T-cell (primary cell): ENCODE measurements around the gene MFNG. TPM values are rescaled to one million over a fixed set of nuclear protein-coding genes. Genes with fewer than 3 reads are reported as not detected.

ENCODE experiments used
- ATAC-seq, 4 experiments: fragments of 200-7000 bp in 3 of 4; fragments of 150-1000 bp in 1 of 4; cut with Tn5 transposase; replicated peaks in 1 of 4; 1 replicate in 3 of 4; 2 replicates in 1 of 4; pipeline ENCODE4 v1.10.0; 2021; ENCODE audit warnings: moderate library complexity in 3 of 4, mild to moderate bottlenecking in 2 of 4, moderate number of reproducible peaks in 1 of 4
- CTCF ChIA-PET, 2 donors: fragments of 300-600 bp; sonication (Branson Sonifier 250); formaldehyde crosslinking; loops; one replicate each; lab custom pipeline; 2022; ENCODE audit warnings: antibody characterized with exemption in 2 of 2; lab: Charles Lee
- POLR2A ChIA-PET, 2 donors: fragments of 300-600 bp; sonication (Branson Sonifier 250); formaldehyde crosslinking; loops; one replicate each; lab custom pipeline; 2022; ENCODE audit warnings: antibody characterized with exemption in 2 of 2; lab: Charles Lee
- DNase-seq, 35 experiments: peaks; one replicate each; pipeline versions ENCODE4 v3.0.0 to v3.0.0-alpha.2; 2013 to 2023
- H3K27ac ChIP-seq: one replicate; pipeline ENCODE4 v1.5.1; 2013; ENCODE audit warnings: low read length
- H3K27me3 ChIP-seq, 2 experiments: replicated peaks in 1 of 2; 1 replicate in 1 of 2; 2 replicates in 1 of 2; pipeline versions ENCODE4 v1.6.1 to v1.7.0; 2013; ENCODE audit warnings: low read length in 1 of 2, mixed read lengths in 1 of 2; ENCODE audit not compliant: control insufficient read depth in 2 of 2, insufficient read depth in 2 of 2; ENCODE audit errors: extremely low read depth in 1 of 2
- H3K36me3 ChIP-seq, 2 donors: 1 replicate in 1 of 2; 2 replicates in 1 of 2; pipeline versions ENCODE4 v1.6.1 to v1.7.0; 2013; ENCODE audit warnings: low read length in 1 of 2; ENCODE audit not compliant: control insufficient read depth in 2 of 2, insufficient read depth in 1 of 2; ENCODE audit errors: extremely low read depth in 1 of 2
- H3K4me1 ChIP-seq, 2 experiments: 1 replicate in 1 of 2; 2 replicates in 1 of 2; pipeline versions ENCODE4 v1.6.1 to v1.7.0; 2013; ENCODE audit warnings: low read length in 2 of 2, mixed read lengths in 1 of 2; ENCODE audit not compliant: insufficient read depth in 2 of 2, control insufficient read depth in 1 of 2; ENCODE audit errors: extremely low read depth in 1 of 2
- H3K4me3 ChIP-seq, 2 donors: 1 replicate in 1 of 2; 2 replicates in 1 of 2; pipeline versions ENCODE4 v1.5.1 to v1.7.0; 2013; ENCODE audit warnings: mild to moderate bottlenecking in 2 of 2, low read length in 1 of 2, moderate library complexity in 1 of 2; ENCODE audit not compliant: control insufficient read depth in 1 of 2; ENCODE audit errors: extremely low read depth in 1 of 2
- H3K9me3 ChIP-seq: 2 replicates; pipeline ENCODE4 v1.7.0; 2013
- H3K27ac Mint-ChIP-seq, 2 donors: one replicate each; pipeline ENCODE4 v1.8.0; 2020 to 2021; ENCODE audit warnings: mild to moderate bottlenecking in 2 of 2, mixed read lengths in 2 of 2
- H3K27me3 Mint-ChIP-seq, 2 donors: one replicate each; pipeline ENCODE4 v1.8.0; 2021 to 2022; ENCODE audit warnings: mixed read lengths in 2 of 2
- H3K36me3 Mint-ChIP-seq: one replicate; pipeline ENCODE4 v1.8.0; 2021; ENCODE audit warnings: mixed read lengths
- H3K4me1 Mint-ChIP-seq, 3 donors: one replicate each; pipeline ENCODE4 v1.8.0; 2020 to 2022; ENCODE audit warnings: mixed read lengths in 3 of 3, mild to moderate bottlenecking in 1 of 3
- H3K4me3 Mint-ChIP-seq, 3 donors: one replicate each; pipeline ENCODE4 v1.8.0; 2020 to 2022; ENCODE audit warnings: mild to moderate bottlenecking in 3 of 3, mixed read lengths in 3 of 3, moderate library complexity in 3 of 3
- H3K9me3 Mint-ChIP-seq, 3 donors: one replicate each; pipeline ENCODE4 v1.8.0; 2020 to 2022; ENCODE audit warnings: mixed read lengths in 3 of 3
- WGBS: methylation state at CpG from one replicate; pipeline ENCODE4 v1.1.5; 2013; ENCODE audit warnings: missing lambda C conversion rate; ENCODE audit not compliant: insufficient coverage; 5-methylcytosine and 5-hydroxymethylcytosine counted together
- total RNA-seq, 35 experiments: library from RNA in 6 of 35; stranded (reverse) in 6 of 35; fragments of 120-200 nt in 1 of 35; gene quantifications; one replicate each; pipeline versions ENCODE4 v1.2.1 to v1.2.4 and lab custom pipeline; 2013 to 2026

Gene MFNG
- total RNA-seq, 5 donors from 2014 or later (not counting 1 experiment from before 2014, with no cell fraction given), result 153 to 296 (median 268) TPM

GRCh38 chr22:37480387-37481346 is 5.5 kb downstream of the MFNG start:
- no peak overlapping the region for H3K27ac ChIP-seq
- no peak for ATAC-seq
- H3K36me3 Mint-ChIP-seq, result peaks cover 39% of the 10 kb centered on the region

GRCh38 chr22:37479196-37479595 is 7.0 kb downstream of the MFNG start:
- H3K27me3 Mint-ChIP-seq, result no peaks in the 10 kb centered on the region
- no peak overlapping the region for H3K27ac Mint-ChIP-seq
- Histone ChIP-seq H3K4me1 (peaks cover 5 to 40% of the 10 kb centered on the region in 2 experiments), H3K4me3 (no peak overlapping the region), H3K27me3 (no peaks in the 10 kb centered on the region), H3K9me3 (no peaks in the 10 kb centered on the region), H3K27ac (no peak overlapping the region), H3K36me3 (peaks cover 27 to 83% of the 10 kb centered on the region in 2 donors)
- WGBS, result 94% methylated on average over 13 of the region's 15 CpGs
- ChIA-PET CTCF (no interaction called here), POLR2A (no interaction called here)
- DNase-seq (no peak), ATAC-seq (no peak)
- H3K9me3 Mint-ChIP-seq, result no peaks in the 10 kb centered on the region
- peaks cover 45% of the 10 kb centered on the region for H3K36me3 Mint-ChIP-seq
- H3K4me3 Mint-ChIP-seq, result no peak overlapping the region
- peaks cover 33 to 40% (median 35%) of the 10 kb centered on the region in 3 donors for H3K4me1 Mint-ChIP-seq

More at GRCh38 chr22:37480387-37481346, 5.5 kb downstream of the MFNG start:
- H3K36me3 ChIP-seq, result peaks cover 17 to 71% of the 10 kb centered on the region in 2 donors
- H3K27me3 ChIP-seq, result no peaks in the 10 kb centered on the region
- ChIA-PET POLR2A (no interaction called here), CTCF (no interaction called here)
- Mint-ChIP-seq H3K9me3 (no peaks in the 10 kb centered on the region), H3K27ac (peak overlapping the region; percentile 37 to 98), H3K27me3 (no peaks in the 10 kb centered on the region), H3K4me3 (peak overlapping the region in 1 of 3 donors; percentile 6), H3K4me1 (peaks cover 35 to 46% (median 37%) of the 10 kb centered on the region in 3 donors)
- H3K4me1 ChIP-seq, result peaks cover 5 to 54% of the 10 kb centered on the region in 2 experiments
- H3K9me3 ChIP-seq, result no peaks in the 10 kb centered on the region
- H3K4me3 ChIP-seq, result no peak overlapping the region
- WGBS, result 90% methylated on average over 7 of the region's 17 CpGs
- DNase-seq, result no peak

- H3K9me3 ChIP-seq, result no peaks in the 10 kb centered on the region
- H3K27me3 ChIP-seq, result no peaks in the 10 kb centered on the region
- H3K4me1 ChIP-seq, result peaks cover 0 to 18% of the 10 kb centered on the region in 2 experiments
- Mint-ChIP-seq H3K4me1 (peaks cover 11 to 24% (median 13%) of the 10 kb centered on the region in 3 donors), H3K27ac (peak overlapping the region in 1 of 2 donors; percentile 58), H3K36me3 (peaks cover 36% of the 10 kb centered on the region), H3K27me3 (no peaks in the 10 kb centered on the region), H3K4me3 (no peak overlapping the region), H3K9me3 (no peaks in the 10 kb centered on the region)
- peaks cover 38 to 96% of the 10 kb centered on the region in 2 donors for H3K36me3 ChIP-seq
- no peak overlapping the region for H3K4me3 ChIP-seq
- no peak for ATAC-seq
- no peak overlapping the region for H3K27ac ChIP-seq
- 80% methylated on average over 8 of the region's 14 CpGs for WGBS
- CTCF ChIA-PET, result no interaction called here
- POLR2A ChIA-PET, result no interaction called here
- no peak for DNase-seq
Measured at GRCh38 chr22:37476389-37477329, 9.5 kb downstream of the MFNG start.

- H3K36me3 Mint-ChIP-seq, result peaks cover 41% of the 10 kb centered on the region
- POLR2A ChIA-PET, result no interaction called here
- H3K27ac ChIP-seq, result no peak overlapping the region
- CTCF ChIA-PET, result interaction anchor here in 1 of 2 donors (0.6 kb wide), 1 partner anchor 25 kb away, joined by 3 read pairs; no protein-coding TSS in a partner anchor
- no peaks in the 10 kb centered on the region for H3K27me3 Mint-ChIP-seq
- no peaks in the 10 kb centered on the region for H3K9me3 Mint-ChIP-seq
- no peak overlapping the region for H3K4me3 Mint-ChIP-seq
- peaks cover 4 to 16% (median 9%) of the 10 kb centered on the region in 3 donors for H3K4me1 Mint-ChIP-seq
- H3K27me3 ChIP-seq, result no peaks in the 10 kb centered on the region
- no peaks in the 10 kb centered on the region for H3K9me3 ChIP-seq
- H3K4me3 ChIP-seq, result no peak overlapping the region
- ATAC-seq (no peak), DNase-seq (no peak)
- H3K36me3 ChIP-seq, result peaks cover 42 to 92% of the 10 kb centered on the region in 2 donors
- 93% methylated on average over 8 of the region's 11 CpGs for WGBS
- peak overlapping the region; percentile 41 for H3K27ac Mint-ChIP-seq
- H3K4me1 ChIP-seq, result peaks cover 0 to 4% of the 10 kb centered on the region in 2 experiments
Measured at GRCh38 chr22:37474447-37475090, 11.6 kb downstream of the MFNG start.

GRCh38 chr22:37473437-37473946 is 12.7 kb downstream of the MFNG start:
- Mint-ChIP-seq H3K36me3 (peaks cover 43% of the 10 kb centered on the region), H3K4me1 (peaks cover 4 to 16% (median 9%) of the 10 kb centered on the region in 3 donors), H3K9me3 (no peaks in the 10 kb centered on the region), H3K4me3 (no peak overlapping the region), H3K27ac (peak overlapping the region in 1 of 2 donors; percentile 34), H3K27me3 (no peaks in the 10 kb centered on the region)
- no peak overlapping the region for H3K4me3 ChIP-seq
- peaks cover 0 to 4% of the 10 kb centered on the region in 2 experiments for H3K4me1 ChIP-seq
- peaks cover 46 to 91% of the 10 kb centered on the region in 2 donors for H3K36me3 ChIP-seq
- H3K9me3 ChIP-seq, result no peaks in the 10 kb centered on the region
- CTCF ChIA-PET, result interaction anchor here (0.7 to 1.5 kb wide), 2 partner anchors 25 to 832 kb away, joined by 3 to 11 read pairs; no protein-coding TSS in a partner anchor
- POLR2A ChIA-PET, result interaction anchor here in 1 of 2 donors (0.6 kb wide), 1 partner anchor 55 kb away, joined by 5 read pairs; no protein-coding TSS in a partner anchor
- H3K27ac ChIP-seq, result no peak overlapping the region
- no peaks in the 10 kb centered on the region for H3K27me3 ChIP-seq
- ATAC-seq (no peak), DNase-seq (no peak)
- WGBS, result 94% methylated on average over 8 of the region's 8 CpGs
